HL-60 (cell line): Measurements from ENCODE around the gene KCNMA1.

Source experiments
- GABPA ChIP-seq: IDR thresholded peaks from 2 replicates; pipeline ENCODE4 v1.6.1; 2012; ENCODE audit warnings: low read depth
- REST ChIP-seq: IDR thresholded peaks from 2 replicates; pipeline ENCODE4 v1.6.1; 2012; ENCODE audit warnings: low read depth; ENCODE audit not compliant: insufficient replicate concordance
- SPI1 ChIP-seq: IDR thresholded peaks from 2 replicates; pipeline ENCODE4 v1.6.1; 2012; ENCODE audit warnings: low read depth, mild to moderate bottlenecking, borderline replicate concordance

GRCh38 chr10:77666821-77667220 is 29.2 kb upstream of the KCNMA1 start:
- TF ChIP-seq GABPA (no peak), REST (no peak), SPI1 (no peak)
